ENCODE results near the gene ARHGAP23.

DNA sequence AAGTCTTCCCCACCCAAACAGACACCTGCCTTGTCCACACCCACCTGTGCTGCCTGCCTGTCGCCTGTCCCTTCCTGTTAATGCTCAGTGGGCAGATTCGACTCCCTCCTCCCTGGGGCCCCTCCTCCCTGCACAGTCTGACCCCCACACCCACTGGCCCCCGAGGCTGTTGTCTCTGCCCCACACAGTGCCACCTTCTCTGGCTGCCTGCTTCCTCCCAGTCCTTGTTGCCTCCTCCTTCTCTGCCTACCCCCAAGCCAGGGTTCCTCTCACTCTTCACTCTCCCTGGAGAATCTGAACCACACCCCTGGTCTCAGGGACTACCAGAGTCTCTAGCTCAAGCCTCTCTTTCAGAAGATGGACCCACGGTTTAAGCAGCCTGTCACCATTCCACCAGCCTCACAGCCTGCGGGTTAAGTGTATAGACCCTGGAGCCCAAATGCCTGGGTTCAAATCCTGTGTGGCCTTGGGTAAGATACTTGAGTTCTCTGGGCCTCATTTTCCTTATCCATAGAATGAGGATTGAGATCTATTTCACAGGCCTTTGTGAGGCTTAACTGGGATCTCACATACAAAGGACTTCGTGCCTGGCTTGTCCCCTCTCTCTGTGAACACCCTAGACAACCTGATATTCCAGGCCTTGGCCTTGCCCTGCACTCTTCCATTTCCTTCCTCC, 3.8 kb upstream of the ARHGAP23 start:
- TF ChIP-seq, protein P1, sequence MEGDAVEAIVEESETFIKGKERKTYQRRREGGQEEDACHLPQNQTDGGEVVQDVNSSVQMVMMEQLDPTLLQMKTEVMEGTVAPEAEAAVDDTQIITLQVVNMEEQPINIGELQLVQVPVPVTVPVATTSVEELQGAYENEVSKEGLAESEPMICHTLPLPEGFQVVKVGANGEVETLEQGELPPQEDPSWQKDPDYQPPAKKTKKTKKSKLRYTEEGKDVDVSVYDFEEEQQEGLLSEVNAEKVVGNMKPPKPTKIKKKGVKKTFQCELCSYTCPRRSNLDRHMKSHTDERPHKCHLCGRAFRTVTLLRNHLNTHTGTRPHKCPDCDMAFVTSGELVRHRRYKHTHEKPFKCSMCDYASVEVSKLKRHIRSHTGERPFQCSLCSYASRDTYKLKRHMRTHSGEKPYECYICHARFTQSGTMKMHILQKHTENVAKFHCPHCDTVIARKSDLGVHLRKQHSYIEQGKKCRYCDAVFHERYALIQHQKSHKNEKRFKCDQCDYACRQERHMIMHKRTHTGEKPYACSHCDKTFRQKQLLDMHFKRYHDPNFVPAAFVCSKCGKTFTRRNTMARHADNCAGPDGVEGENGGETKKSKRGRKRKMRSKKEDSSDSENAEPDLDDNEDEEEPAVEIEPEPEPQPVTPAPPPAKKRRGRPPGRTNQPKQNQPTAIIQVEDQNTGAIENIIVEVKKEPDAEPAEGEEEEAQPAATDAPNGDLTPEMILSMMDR (conservative IDR thresholded peaks at IDR 0.05 in 1 of 2, IDR thresholded peaks at IDR 0.05 in 1 of 2; ENCODE audit: low read depth in 1 of 2, low read length in 2 of 2), result no peak
- TF ChIP-seq EZH2 (IDR thresholded peaks at IDR 0.05; ENCODE audit: low read length, missing control alignments), result no peak
